ENCODE data around the gene REL.

Gene REL

GRCh38 chr2:60966507-60967405, 85.4 kb downstream of the REL start:
- no peak for DNase-seq

- DNase-seq = no peak
Measured at GRCh38 chr2:60972889-60973656, 91.7 kb downstream of the REL start.

- DNase-seq = no peak
Measured at GRCh38 chr2:60973705-60974104, 92.3 kb downstream of the REL start.

- DNase-seq = no peak
Measured at GRCh38 chr2:60974652-60975051, 93.3 kb downstream of the REL start.
